GM21360 (cell line): ENCODE measurements around the gene COL4A2.
"Not testable (repeated sequence)": the region's sequence is repeated elsewhere in the genome, so short reads cannot be mapped to it uniquely, and the experiment has no call there.

ENCODE experiments used
- ATAC-seq: cut with Tn5 transposase; IDR thresholded peaks from one replicate; pipeline ENCODE4 v1.9.1; 2021; ENCODE audit warnings: mild to moderate bottlenecking, moderate library complexity; ENCODE audit not compliant: unreplicated experiment

The COL4A2 gene

GRCh38 chr13:110306340-110306959 is 634 bp upstream of the COL4A2 start:
- no peak for ATAC-seq

- ATAC-seq: no peak
Measured at GRCh38 chr13:110307767-110308655, 927 bp downstream of the COL4A2 start.

- ATAC-seq: no peak
Measured at GRCh38 chr13:110308656-110309359, 1.7 kb downstream of the COL4A2 start.

GRCh38 chr13:110309661-110310524 is 2.8 kb downstream of the COL4A2 start:
- ATAC-seq: no peak

DNA sequence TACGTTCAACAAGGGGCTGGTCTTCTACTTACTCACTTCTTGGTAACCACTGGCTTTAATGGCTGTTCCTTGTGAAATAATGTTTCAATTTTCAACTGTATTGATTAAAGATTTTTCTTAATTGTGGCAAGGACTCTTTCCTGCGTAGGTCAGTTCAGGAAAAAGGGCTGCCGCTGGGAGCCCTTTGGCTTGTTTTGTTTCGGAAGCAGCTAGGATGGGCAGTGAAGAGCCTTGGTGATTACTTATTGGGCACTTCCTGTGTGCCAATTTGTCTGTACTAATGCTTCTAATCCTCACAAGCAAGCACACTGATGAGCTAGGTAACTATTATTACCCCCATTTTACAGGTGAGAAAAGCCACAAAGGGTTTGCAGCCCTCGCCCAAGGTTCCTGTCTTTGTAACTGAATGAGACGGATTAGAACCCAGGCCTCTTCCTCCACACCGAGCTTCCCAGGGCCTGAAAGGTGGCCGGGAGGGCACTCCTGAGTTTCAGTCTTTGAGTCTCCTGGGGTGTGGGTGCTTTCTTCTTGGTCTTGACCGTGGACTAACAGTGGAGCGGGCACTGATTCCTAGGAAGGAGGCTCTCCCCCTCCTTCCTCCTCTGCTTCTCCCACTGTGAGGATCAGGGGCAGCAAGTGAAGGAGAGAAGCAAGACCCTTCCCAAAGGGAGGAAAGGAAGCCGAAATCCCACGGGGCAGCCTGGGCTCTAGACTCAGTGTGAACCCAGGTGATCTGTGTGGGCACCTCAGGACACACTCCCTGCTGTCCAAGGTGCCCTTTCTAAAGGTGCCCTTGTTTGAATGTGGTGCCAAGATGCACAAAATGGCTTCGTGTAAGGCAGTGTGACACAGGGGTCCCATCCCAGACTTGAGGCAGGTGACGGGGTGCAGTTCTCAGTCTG is 3.7 kb downstream of the COL4A2 start:
- no peak for ATAC-seq

DNA sequence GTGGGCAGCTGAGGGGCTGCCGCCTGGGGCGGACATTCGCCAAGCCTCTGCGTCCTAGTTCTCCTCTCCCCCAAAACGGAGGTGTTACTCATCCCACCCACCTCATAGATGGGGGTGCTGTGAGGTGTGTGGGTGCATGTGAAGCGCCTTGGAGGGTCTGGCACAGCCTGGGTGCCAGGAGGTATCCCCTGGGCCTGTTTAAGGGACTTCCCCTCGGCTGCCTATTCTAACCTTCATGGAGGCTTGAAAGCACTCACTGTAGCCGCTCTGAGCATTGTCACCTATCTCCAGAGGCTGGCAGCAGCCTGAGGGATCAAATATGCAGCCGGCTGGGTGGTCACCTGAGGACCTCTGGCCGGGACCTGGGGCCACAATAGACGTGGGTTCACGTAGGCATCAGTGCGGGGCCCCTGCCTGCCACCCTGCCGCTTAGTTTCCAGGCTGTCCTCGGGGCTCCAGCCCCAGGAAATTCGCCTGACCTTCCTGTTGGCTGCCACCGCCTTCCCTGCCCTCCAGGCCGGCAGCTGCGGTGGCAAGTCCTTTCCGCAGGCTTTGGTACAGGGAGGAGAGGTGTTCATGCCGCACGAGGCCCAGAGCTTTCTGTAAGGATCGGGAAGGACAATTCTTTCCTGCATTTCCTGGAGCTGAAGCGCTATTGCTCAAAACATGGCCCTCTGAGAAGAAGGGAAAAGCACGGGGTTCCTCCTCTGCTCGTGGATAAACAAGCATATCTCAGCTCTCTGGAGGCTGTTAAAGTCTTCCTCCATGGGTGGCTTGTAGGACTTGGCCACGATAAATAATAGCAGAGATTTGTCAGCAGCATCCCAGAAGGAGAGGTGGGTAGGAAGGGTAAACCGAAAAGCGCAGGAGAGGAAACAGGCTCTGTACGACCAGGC is 4.6 kb downstream of the COL4A2 start:
- no peak for ATAC-seq

GRCh38 chr13:110312339-110313031 is 5.4 kb downstream of the COL4A2 start:
- no peak for ATAC-seq

GRCh38 chr13:110313261-110313660 is 6.2 kb downstream of the COL4A2 start:
- not testable (repeated sequence) for ATAC-seq

- ATAC-seq: not testable (repeated sequence)
Measured at GRCh38 chr13:110313733-110314132, 6.6 kb downstream of the COL4A2 start.

GRCh38 chr13:110314516-110315245 is 7.6 kb downstream of the COL4A2 start:
- ATAC-seq: no peak

- ATAC-seq: no peak
Measured at GRCh38 chr13:110316196-110316595, 9.1 kb downstream of the COL4A2 start.

DNA sequence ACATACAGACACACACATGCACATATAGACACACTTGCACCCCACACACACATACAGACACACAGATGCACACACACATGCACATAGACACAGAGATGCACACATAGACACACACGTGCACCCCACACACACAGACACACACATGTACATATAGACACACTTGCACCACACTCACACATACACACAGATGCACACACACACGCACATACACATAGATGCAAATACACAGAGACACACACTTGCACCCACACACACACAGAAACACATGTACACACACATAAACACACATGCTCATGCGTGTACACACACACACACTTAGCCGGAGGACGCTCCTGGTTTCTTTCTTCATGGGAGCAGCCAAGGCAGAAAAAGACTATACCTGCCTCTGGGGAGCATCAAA is 10.0 kb downstream of the COL4A2 start:
- ATAC-seq: no peak

- no peak for ATAC-seq
Measured at GRCh38 chr13:110317496-110318195, 10.6 kb downstream of the COL4A2 start.

DNA sequence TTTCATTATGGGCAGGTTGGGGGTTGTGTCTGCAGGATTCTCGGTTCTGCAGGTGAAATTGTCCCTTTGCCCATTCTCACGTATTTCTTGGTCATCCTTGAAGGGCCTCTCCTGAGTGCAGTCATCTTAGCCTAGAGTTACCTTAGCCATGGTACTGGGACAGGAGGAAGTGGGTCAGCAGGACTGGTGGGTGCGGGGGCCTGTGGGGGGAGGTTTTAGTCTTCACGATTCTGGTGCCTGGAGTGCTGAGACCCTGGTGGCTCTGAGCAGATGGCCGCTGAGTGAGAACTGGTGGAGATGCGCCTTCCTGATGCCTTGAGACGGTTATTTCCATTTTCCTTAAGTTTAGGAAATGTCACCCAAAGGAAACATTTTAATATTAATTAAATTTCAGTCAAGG is 11.8 kb downstream of the COL4A2 start:
- no peak for ATAC-seq

GRCh38 chr13:110319397-110319773 is 12.3 kb downstream of the COL4A2 start:
- ATAC-seq: no peak

- ATAC-seq: no peak
Measured at GRCh38 chr13:110319774-110320509, 12.9 kb downstream of the COL4A2 start.
